K562 (cell line): ENCODE results near the gene BCL7B. TPM values are rescaled to one million over a fixed set of nuclear protein-coding genes. Genes with fewer than 3 reads are reported as not detected.
"Not testable (repeated sequence)": the region's sequence is repeated elsewhere in the genome, so short reads cannot be mapped to it uniquely, and the experiment has no call there.

Experiments used
- ATAC-seq: fragments of 200-7000 bp; cut with Tn5 transposase; 3 replicates; pipeline ENCODE4 v1.9.1; 2020; ENCODE audit warnings: moderate library complexity
- BruUV-seq: library from RNA; stranded (reverse); fragments of 400-500 nt; replicated peaks from 2 replicates; lab custom pipeline; 2021; lab: Mats Ljungman, UMichigan
- CTCF ChIA-PET: fragments of 300-600 bp; formaldehyde crosslinking; extraction: SDS; loops from one replicate; lab custom pipeline; 2021; ENCODE audit warnings: low intra/inter-chr PET ratio; lab: Yijun Ruan, JAX
- POLR2A ChIA-PET: fragments of 300-600, 350-650 bp; sonication (Branson Sonifier 250); formaldehyde crosslinking; extraction: SDS; loops from one replicate; lab custom pipeline; 2021; ENCODE audit warnings: antibody characterized with exemption, inconsistent platforms; lab: Yijun Ruan, JAX
- DNase-seq, 4 experiments: peaks; one replicate each; pipeline versions ENCODE4 v3.0.0 to v3.0.0-alpha.2; 2011 to 2018; ENCODE audit warnings: low spot score in 3 of 4, mixed read lengths in 3 of 4; ENCODE audit errors: extremely low read depth in 1 of 4
- FAIRE-seq: peaks from 2 replicates; lab custom pipeline; 2011; peaks lifted over from hg19 to GRCh38; lab: Jason Lieb, UNC
- H2AFZ ChIP-seq: 2 replicates; pipeline ENCODE4 v1.6.0; 2011; ENCODE audit warnings: low read depth, low read length, control low read depth, inconsistent platforms
- H3K27ac ChIP-seq: fragments of 200-600 bp; 3 replicates; pipeline ENCODE4 v1.8.0; 2011; ENCODE audit warnings: low read depth, mild to moderate bottlenecking, control low read depth, inconsistent platforms, low read length, moderate library complexity, mixed read lengths; ENCODE audit errors: extremely low read depth
- H3K27me3 ChIP-seq, 2 experiments: fragments of 300-600 bp in 1 of 2; 2 replicates in 1 of 2; 3 replicates in 1 of 2; pipeline versions ENCODE4 v1.6.0 to v1.8.0; 2011; ENCODE audit warnings: inconsistent platforms in 2 of 2, low read length in 2 of 2, mild to moderate bottlenecking in 1 of 2, mixed read lengths in 1 of 2, moderate library complexity in 1 of 2; ENCODE audit not compliant: control insufficient read depth in 2 of 2, insufficient read depth in 2 of 2
- H3K36me3 ChIP-seq: fragments of 300-600 bp; 3 replicates; pipeline ENCODE4 v1.8.0; 2011; ENCODE audit warnings: mild to moderate bottlenecking, low read length, inconsistent platforms; ENCODE audit not compliant: control insufficient read depth, insufficient read depth
- H3K4me1 ChIP-seq, 2 experiments: fragments of 200-600 bp in 1 of 2; replicated peaks in 1 of 2; 2 replicates in 1 of 2; 3 replicates in 1 of 2; pipeline versions ENCODE4 v1.5.1 to v1.8.0; 2011; ENCODE audit warnings: inconsistent platforms in 2 of 2, low read length in 2 of 2, mild to moderate bottlenecking in 1 of 2, mixed read lengths in 1 of 2, moderate library complexity in 1 of 2; ENCODE audit not compliant: control insufficient read depth in 2 of 2, insufficient read depth in 2 of 2
- H3K4me2 ChIP-seq: 2 replicates; pipeline ENCODE4 v1.6.1; 2011; ENCODE audit warnings: low read length, control low read depth, inconsistent platforms, mixed read lengths; ENCODE audit not compliant: insufficient read depth
- H3K4me3 ChIP-seq: fragments of 200-600 bp; sonication (generic), shearing (Covaris generic); 2 replicates; pipeline ENCODE4 v1.5.1; 2016; ENCODE audit warnings: control low read depth, inconsistent platforms
- H3K79me2 ChIP-seq: fragments of 200-600 bp; 3 replicates; pipeline ENCODE4 v1.8.0; 2011; ENCODE audit warnings: low read length, inconsistent platforms; ENCODE audit not compliant: control insufficient read depth, insufficient read depth
- H3K9ac ChIP-seq, 2 experiments: 2 replicates each; pipeline versions ENCODE4 v1.6.0 to v1.6.1; 2011; ENCODE audit warnings: low read depth in 2 of 2, low read length in 2 of 2, control low read depth in 1 of 2, inconsistent platforms in 1 of 2, mild to moderate bottlenecking in 1 of 2, mixed read lengths in 1 of 2; ENCODE audit not compliant: insufficient read depth in 1 of 2
- H3K9me1 ChIP-seq: one replicate; pipeline ENCODE4 v1.6.0; 2011; ENCODE audit warnings: inconsistent platforms, mild to moderate bottlenecking, low read length, moderate library complexity; ENCODE audit not compliant: control insufficient read depth, insufficient read depth
- H3K9me3 ChIP-seq: replicated peaks from 2 replicates; pipeline ENCODE4 v1.5.1; 2011; ENCODE audit warnings: low read depth, low read length, inconsistent platforms; ENCODE audit not compliant: control insufficient read depth, insufficient read depth
- H4K20me1 ChIP-seq: replicated peaks from 2 replicates; pipeline ENCODE4 v1.6.1; 2011; ENCODE audit warnings: low read length, inconsistent platforms, mixed read lengths; ENCODE audit not compliant: control insufficient read depth, insufficient read depth
- EHMT2 ChIP-seq: fragments of 450-650 bp; IDR thresholded peaks from 2 replicates; pipeline ENCODE4 v1.6.1; 2018; ENCODE audit warnings: antibody characterized with exemption
- RBM25 ChIP-seq: fragments of 200-400 bp; formaldehyde crosslinking; IDR thresholded peaks from 2 replicates; pipeline ENCODE4 v1.6.1; 2018; ENCODE audit warnings: low read length, low read depth, moderate library complexity; ENCODE audit not compliant: severe bottlenecking
- TAF1 ChIP-seq: IDR thresholded peaks from 2 replicates; pipeline ENCODE4 v1.6.1; 2011; ENCODE audit warnings: mild to moderate bottlenecking, low read length, moderate library complexity; ENCODE audit not compliant: insufficient read depth, control insufficient read depth, severe bottlenecking; ENCODE audit errors: extremely low read depth
- ZNF121 ChIP-seq: sonication (generic); formaldehyde crosslinking; conservative IDR thresholded peaks from 2 replicates; pipeline ENCODE4 v1.8.0; 2022; ENCODE audit warnings: missing genetic modification reagents
- WGBS: fragments of 100-300 bp; shearing (Covaris generic); methylation state at CpG from one replicate; pipeline ENCODE4 v1.1.6; 2016; ENCODE audit warnings: low coverage, mixed read lengths; ENCODE audit not compliant: insufficient coverage; ENCODE audit errors: missing lambda C conversion rate; 5-methylcytosine and 5-hydroxymethylcytosine counted together
- in situ Hi-C: fragments of 300-500 bp; cut with MboI; formaldehyde crosslinking; loops from 4 replicates; pipeline ENCODE4 v1.15.0; 2018; ENCODE audit warnings: inconsistent platforms, mixed read lengths
- intact Hi-C: fragments of 100-400 bp; cut with micrococcal nuclease; formaldehyde crosslinking; loops from 2 replicates; pipeline ENCODE4 v1.14.2; 2022
- polyA plus RNA-seq, 8 experiments: library from polyadenylated mRNA; depleted of rRNA in 4 of 8; stranded (reverse) in 5 of 8; unstranded in 3 of 8; fragments of >200 nt; fragmentation: Nextera tagmentation in 2 of 8; fragmentation: Illumina TruSeq in 1 of 8; extraction: Ambion mirVana in 2 of 8; extraction: Trizol in 1 of 8; gene quantifications; 2 replicates each; pipeline versions ENCODE4 v1.2.1 to v1.2.3, GENCODE V29; 2011 to 2014; ENCODE audit warnings: inconsistent platforms in 1 of 8, missing spikeins in 1 of 8
- total RNA-seq, 7 experiments: library from RNA; depleted of rRNA in 6 of 7; stranded (reverse); fragments of >200 nt in 6 of 7; fragmentation: Illumina TruSeq in 2 of 7; extraction: Trizol in 2 of 7; gene quantifications; 2 replicates each; pipeline versions ENCODE4 v1.2.1 to v1.2.3, GENCODE V29; 2011 to 2021; ENCODE audit warnings: low replicate concordance in 1 of 7

The BCL7B gene
- total and polyA plus RNA-seq, 9 of the 15 experiments (the other 6 are each of a cell fraction or from before 2014, with no cell fraction given), result 10.0 to 73.2 (median 32.9) TPM

DNA sequence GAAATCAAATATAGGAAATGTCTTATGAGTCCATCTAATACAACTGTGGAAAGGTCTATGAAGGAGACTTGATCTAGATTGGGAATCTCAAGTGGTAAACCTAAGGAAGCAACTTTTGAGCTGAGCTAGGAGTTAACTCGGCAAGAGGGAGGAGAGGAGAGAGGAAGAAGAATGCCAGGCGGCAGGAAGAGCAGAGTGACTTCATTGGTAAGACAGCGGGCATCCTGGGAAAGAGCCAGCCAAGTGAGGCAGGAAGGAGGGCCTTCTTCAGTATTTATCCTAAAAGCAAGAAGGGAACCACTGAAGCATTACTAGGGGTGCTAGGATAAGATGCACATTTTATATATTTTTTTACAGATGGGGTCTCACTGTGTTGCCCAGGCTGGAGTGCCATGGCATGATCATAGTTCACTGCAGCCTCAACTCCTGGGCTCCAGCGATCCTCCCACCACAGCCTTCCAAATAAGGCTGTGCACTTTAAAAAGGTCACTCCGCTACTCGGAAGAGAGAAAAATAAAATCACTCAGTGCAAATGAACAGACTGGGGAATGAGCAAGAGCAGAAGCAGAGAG, 2.0 kb downstream of the BCL7B start:
- Histone ChIP-seq H4K20me1 (no peaks in the 10 kb centered on the region; the same call in 1 of the 2 replicates), H3K9me3 (no peaks in the 10 kb centered on the region), H3K79me2 (peaks cover 50% of the 10 kb centered on the region), H3K36me3 (peaks cover 48% of the 10 kb centered on the region), H3K4me2 (peak overlapping the region; percentile 84), H3K27ac (0 out of 3 replicates have a peak overlapping the region, but pooled peaks have one; percentile 99), H3K9me1 (no peaks in the 10 kb centered on the region), H3K4me3 (peak overlapping the region; percentile 95), H3K4me1 (peaks cover 19 to 25% of the 10 kb centered on the region in 2 experiments), H3K27me3 (no peaks in the 10 kb centered on the region), H3K9ac (peak overlapping the region; percentile 77 to 90; a peak in 3 of 4 replicates), H2AFZ (no peak overlapping the region)
- intact Hi-C loops (no loop called here), in situ Hi-C loops (no loop called here)
- DNase-seq (no peak), FAIRE-seq (no peak), ATAC-seq (no peak)
- WGBS, result 64% methylated on average over 6 of the region's 6 CpGs
- ChIA-PET CTCF (interaction anchor here (0.6 kb wide), 1 partner anchor 300 kb away, joined by 3 read pairs; no protein-coding TSS in a partner anchor), POLR2A (interaction anchor here (0.7 to 1.9 kb wide), 3 partner anchors 8 to 25 kb away, joined by 3 to 7 read pairs (median 4); no protein-coding TSS in a partner anchor)
- BruUV-seq, result no TSS peak
- TF ChIP-seq EHMT2 (no peak), RBM25 (peak; percentile 39), ZNF121 (CRISPR knock-in tag) (peak; percentile 82), TAF1 (no peak)

DNA sequence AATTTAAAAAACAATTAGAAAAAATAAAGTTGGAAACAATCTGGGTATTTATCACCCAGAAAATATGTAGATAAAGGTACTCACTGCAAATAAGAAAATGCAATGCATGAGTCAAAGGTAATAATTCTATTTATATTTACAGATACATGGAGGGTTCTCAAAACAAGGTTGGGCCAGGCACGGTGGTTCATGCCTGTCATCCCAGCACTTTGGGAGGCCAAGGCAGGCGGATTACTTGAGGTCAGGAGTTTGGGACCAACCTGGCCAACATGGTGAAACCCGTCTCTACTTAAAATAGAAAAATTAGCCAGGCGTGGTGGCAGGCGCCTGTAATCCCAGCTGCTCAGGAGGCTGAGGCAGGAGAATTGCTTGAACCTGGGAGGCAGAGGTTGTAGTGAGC, 7.4 kb downstream of the BCL7B start:
- CTCF ChIA-PET, BruUV-seq, DNase-seq: not testable (repeated sequence)

More for the DNA sequence above, 7.4 kb downstream of the BCL7B start:
- H3K9me1 ChIP-seq, FAIRE-seq, H3K4me3 ChIP-seq, H3K27me3 ChIP-seq, H2AFZ ChIP-seq, H3K4me1 ChIP-seq, H4K20me1 ChIP-seq, H3K4me2 ChIP-seq, H3K27ac ChIP-seq, ATAC-seq, H3K9me3 ChIP-seq, in situ Hi-C loops, intact Hi-C loops, H3K9ac ChIP-seq: not testable (repeated sequence)
- peaks cover 81% of the 10 kb centered on the region for H3K36me3 ChIP-seq
- POLR2A ChIA-PET, result interaction anchor here (0.7 to 4.0 kb wide), 3 partner anchors 11 to 38 kb away, joined by 3 to 22 read pairs (median 19); partner anchors contain the start of gene BAZ1B
- H3K79me2 ChIP-seq, result peaks cover 73% of the 10 kb centered on the region
- WGBS, result 93% methylated on average over 5 of the region's 5 CpGs
